EL (cell line): ENCODE data around the gene CABP7.

Experiments
- DNase-seq: peaks from one replicate; pipeline ENCODE4 v3.0.0-alpha.2; 2016

Gene CABP7

DNA sequence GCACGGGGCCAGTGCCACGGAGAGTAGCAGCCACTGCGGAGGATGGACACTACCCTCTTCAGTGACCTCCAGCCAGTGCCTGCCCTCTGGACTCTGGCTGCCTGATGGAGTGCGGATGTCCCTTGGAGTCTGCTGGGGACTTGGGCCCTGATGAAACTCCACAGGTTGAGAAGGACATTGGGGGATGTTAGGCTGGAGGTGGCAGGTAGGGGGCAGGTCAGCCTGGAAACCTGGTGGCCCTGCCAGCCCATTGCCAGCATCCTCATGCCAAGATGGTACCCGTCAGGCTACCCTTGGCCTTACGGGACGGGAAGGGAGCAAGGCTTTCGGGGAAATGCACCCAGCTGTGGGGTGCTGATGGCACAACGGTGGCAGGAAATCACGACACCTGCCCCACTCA, 4.0 kb downstream of the CABP7 start:
- no peak for DNase-seq

DNA sequence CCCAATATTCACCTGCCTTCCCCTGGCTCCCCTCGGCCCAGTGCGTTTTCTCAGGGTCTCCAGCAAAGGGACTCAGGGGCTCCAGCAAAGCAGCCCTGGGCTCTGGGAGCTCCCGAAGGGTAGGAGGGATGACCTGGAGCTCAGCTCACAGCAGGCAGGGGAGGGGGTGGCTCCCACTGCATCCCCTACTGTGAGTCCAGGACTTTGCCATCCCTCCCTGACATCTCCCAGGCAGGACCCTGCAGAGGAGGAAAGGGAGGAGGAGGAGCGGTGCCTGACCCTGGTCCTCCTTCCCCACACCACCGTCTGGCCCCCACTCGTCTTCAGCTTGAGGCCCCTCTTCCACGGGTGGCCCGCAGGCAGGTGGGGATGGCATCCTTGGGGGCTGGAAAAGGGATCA, 5.0 kb downstream of the CABP7 start:
- no peak for DNase-seq

DNA sequence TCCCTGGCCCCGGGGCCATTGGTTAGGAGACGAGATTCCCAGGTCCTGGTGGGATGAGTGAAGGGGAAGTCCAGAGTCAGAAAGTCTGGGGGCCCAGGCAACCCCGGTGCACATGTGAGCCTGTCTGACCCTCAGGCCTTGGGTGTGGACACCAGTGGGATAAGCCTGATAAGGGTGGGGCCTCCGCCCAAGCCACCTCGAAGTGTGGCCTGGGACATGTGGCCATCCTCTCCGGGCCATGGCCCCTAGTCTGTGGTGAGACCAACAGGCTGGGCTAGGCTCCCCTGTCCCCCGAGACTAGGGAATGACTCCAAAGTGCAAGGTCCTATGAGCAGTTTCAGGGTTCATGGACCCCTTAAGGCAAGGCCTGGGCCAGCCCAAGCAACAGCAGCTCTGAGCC, 6.3 kb downstream of the CABP7 start:
- DNase-seq, result no peak

DNA sequence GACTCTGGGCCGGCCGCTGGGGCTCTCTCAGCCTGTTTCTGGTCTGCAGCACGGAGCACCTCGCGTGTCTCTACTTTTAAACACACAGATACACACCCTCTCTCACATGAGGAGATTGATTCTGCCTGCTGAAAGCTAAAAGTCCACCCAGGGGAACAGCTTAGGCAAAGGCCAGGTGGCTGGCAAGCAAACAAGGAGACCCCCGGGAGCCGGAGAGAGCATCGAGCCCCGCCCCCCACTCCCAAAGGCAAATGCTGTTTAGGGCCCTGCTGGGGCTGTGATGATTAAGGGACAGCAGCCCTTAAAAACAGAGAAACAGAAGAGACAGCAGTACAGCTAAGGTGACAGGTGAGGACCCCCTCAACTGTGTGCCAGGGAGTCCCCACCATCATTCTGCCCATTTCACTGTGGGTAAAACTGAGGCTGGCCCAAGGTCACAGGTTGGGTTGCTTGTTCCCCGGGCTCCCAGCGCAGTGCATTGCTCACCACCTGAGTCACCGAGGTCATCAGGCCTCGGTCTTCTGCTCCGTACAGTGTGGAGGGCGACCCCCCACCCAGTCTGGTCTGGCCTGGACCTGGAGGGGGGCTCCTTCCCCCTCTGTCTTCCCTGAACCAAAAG, 6.8 kb downstream of the CABP7 start:
- DNase-seq, result peak; percentile 23

DNA sequence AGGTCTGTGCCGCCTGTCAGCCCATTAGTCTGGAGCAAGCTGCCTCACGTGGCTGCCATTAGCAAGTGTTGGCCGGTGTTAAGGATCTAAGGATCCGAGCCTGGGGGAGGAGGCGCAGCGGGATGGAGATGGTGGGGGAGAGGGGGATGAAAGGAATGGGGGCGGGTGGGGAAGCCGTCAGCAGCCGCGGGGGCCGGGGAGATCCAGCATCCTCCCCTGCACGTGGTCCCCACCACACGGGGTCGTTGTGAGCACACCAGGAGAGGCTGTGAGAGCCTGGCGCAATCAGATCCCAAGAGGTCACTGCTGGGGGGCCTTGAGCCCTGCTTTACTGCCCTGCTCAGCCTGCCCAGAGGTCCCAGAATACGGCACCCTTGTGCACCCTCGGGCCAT, 7.3 kb downstream of the CABP7 start:
- peak; percentile 50 for DNase-seq

DNA sequence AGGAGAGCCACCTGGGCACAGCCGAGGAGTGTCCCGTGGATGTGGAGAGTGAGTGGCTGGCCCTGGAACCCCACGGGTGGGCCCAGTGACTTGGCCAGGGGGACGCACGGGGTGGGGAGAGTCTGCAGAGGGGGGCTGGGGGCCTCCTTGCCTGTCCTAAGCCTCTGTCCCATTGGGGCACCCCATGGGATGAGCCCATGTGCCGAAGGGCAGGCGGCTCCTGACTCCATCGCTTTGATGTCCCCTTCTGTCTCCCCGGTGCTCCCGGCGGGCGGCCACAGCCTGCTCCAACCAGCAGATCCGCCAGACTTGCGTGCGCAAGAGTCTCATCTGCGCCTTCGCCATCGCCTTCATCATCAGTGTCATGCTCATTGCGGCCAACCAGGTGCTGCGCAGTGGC, 9.4 kb downstream of the CABP7 start:
- DNase-seq, result no peak

DNA sequence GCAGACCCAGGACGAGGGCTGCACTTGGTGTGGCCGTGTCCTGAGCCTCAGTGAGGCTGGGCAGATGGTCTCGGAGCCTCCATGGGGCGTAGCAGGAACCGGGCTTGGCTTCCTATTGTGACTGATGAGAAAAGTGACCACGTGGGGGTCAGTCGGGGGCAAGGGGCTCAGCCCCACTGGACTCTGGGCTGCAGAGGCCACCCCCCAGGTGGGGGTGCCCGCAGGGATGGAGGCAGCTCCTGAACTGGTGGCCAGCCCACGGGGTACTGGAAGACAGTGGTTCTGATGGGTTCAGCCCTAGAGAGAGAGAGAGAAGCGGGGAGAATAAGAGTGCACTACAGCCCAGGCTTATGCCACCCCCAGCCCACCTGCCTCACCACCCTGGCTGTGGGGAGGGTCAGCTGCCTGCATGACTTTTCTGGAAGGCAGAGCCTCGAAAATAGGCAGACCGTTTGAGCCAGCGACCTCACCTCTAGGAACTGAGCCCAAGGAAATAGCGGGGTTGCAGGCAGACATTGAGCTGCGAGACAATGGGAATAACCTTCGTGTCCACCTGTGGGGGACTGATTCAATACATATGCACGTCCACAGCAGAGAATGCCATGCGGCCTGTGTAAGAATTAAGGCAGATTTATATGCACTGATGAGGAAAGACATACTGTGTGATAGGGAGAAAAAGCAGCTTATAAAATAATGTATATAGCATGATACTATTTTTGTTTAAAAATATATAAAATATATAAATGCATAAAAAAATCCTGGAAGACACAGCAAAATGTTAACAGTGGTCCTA, 11.5 kb downstream of the CABP7 start:
- DNase-seq, result no peak

DNA sequence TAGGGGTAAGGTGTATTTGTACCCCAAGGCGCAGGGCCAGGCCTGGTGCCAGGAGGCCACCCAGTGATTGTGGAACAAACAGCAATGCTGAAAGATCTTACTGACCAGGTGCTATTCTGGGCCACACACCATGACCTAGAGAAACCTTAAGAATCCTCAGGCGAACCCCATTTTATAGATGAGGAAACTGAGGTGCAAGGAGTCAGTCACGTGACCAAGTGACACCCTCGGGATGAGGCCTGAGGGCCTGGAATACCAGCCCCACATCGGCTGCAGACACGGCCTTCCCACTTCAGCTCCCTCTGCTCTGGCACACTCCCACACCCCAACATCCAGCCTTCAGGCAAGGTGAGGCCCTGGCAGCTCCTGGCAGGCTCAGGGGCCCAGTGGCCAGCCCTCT, 13.1 kb downstream of the CABP7 start:
- no peak for DNase-seq

DNA sequence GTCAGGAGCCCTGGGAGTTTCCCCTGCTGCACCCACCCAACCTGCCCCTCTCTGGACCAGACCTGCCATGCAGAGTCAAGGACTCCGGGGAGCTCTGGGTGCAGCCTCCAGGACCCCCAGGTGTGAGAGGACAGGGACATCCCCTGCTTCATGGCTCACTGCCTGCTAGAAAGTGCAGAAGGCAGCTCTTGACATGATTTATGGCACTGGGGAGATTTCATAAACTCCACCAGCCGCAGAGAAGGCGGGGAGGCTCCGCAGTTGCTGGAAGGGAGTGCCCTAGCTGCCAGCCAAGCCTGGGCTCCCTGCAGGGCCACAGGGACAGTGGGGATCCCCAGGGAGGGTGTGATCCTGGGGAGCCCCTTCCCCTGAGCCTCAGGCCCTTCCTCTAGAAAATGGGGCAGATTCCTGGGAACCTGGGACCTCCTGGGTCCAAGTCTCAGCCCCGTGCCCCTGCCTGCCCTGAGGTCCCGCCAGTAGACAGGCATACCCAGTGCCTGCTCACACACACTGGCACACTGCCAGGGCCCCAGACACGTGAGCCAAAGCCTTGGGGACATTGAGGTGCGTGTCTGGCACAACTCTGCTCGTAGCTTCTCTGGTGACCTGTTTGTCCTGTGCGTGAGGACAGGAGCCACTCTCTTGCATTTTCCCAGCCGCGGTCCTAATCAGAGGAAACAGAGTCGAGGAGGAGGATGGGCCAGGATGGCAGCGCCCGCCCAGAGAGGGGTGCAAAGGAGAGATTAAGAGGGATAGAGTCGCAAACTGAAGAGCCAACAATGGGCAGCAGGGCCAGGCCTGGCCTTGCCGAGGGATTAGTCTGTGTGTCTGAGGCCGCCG, 13.8 kb downstream of the CABP7 start:
- no peak for DNase-seq

DNA sequence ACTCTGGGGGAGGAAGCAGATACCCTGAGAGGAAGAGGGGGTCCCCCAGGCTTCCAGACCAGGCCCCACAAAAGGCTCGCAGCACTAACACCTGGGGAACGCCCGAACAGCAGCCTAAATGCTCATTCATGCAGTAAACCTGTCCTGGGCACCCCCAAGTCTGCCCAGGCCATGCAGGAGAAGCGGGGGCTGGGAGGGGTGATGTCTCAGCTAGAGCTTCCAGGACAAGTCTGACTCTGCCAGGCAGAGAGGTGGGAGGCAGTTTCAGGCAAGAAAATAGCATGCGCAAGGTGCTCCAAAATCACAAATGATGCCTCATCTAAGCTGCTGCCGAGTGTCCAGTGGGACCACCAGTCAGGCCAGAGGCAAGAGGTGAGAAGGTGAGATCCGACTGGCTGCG, 14.6 kb downstream of the CABP7 start:
- DNase-seq, result no peak

DNA sequence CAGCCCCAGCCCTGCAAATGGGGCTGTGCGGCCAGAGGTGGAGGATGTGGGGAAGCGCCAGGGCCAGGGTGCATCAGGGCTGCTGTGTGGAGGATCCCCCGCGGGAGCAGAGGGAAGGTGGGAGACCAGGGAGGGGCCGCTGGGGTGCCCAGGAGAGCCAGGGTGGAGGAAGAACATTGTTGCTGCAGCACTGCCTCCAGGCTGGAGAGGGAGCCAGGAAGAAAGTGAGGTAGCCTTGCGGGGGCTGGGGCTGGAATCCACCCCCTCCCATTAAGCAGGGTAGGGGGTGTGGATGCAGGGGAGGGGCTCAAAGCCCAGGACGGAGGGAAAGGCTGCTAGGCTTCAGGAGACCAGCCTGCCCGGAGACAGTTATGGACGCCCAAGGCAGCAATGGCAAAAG, 15.0 kb downstream of the CABP7 start:
- no peak for DNase-seq

DNA sequence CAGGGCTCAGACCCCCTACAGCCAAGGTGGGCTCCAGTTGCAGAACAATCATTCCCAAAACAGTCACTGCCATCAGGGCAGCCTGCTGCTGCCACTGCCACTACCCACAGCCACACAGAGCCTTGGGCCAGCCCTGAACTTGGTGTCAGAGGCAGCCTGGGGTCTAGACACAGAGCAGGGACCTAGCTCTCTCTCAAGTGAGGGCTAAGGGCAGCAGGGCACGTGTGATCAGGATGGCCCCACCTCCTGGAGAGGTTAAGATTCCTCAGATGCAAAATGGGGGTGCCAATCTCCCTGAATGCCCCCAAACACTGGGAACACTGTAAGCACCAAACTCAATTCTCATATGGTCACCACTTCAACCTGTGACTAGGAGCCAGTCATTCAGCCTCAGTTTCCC, 15.6 kb downstream of the CABP7 start:
- DNase-seq, result no peak

DNA sequence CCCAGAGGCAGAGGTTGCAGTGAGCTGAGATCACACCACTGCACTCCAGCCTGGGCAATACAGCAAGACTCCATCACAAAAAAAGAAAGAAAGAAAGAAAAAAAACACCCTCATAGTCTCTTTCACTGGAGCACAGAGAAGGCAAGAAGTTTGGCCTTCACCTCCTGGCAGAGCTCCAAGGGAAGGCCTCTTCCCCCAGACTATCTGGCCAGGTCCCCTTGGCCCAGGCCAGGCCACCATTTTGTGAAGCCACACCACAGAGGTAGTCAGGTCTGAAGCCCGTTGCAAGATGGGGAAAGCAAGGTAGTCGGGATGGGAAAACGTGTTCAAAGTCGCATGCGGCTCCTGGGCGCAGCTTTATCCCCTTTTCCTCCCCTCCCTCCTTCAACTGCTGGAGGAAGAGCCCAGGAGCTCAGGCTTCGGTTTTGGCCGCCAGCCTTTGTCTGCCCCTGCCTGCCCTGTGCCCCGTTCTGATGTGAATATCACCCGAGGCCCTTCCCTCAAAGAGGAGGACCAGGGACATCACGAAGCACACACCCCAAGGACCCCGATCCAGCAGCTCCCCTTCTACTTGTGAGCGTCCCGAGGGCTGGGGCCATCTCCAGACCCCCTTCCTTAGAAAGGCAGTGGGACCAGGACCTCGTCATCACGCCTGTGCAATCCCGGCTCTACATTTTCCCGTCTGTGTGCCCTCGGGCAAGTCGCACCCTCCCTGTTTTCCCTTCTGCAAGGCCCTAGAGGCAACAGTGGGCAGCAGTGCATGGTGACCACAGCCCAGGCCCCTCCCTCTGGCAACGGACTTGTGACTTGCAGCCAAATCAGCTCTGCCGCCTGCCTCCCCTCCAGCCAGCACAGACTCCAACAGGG, 17.7 kb downstream of the CABP7 start:
- no peak for DNase-seq

DNA sequence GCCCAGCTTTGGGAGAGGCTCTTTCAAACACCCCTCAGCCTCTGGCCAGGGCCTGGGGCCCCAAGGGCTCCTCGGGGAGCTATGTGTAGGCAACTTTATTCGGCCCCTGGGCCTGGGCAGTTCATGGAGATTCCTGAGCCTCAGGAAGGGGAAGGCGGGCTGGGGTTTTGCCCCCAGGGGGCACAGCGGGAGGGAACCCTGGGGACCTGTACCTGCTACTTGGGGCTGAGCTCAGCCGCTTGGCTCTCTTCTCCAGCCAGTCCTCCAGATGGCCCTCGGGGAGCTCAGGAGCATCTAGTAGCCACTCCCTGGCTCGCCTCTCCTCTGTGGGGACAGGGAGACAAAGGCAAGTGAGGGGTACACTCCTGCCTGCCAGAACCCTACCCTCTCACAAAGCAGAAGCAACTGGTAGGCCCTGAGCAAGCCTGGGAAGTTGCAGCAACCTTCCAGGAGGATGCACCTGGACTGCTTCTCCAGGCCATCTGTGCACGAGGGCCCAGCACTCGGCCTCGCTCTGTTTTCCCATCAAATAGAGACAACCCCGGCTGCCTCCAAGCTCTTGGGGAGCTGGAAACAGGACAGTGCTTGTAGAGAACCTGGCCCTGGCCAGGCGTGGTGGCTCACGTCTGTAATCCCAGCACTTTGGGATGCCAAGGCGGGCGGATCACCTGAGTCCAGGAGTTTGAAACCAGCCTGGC, 18.5 kb downstream of the CABP7 start:
- no peak for DNase-seq

DNA sequence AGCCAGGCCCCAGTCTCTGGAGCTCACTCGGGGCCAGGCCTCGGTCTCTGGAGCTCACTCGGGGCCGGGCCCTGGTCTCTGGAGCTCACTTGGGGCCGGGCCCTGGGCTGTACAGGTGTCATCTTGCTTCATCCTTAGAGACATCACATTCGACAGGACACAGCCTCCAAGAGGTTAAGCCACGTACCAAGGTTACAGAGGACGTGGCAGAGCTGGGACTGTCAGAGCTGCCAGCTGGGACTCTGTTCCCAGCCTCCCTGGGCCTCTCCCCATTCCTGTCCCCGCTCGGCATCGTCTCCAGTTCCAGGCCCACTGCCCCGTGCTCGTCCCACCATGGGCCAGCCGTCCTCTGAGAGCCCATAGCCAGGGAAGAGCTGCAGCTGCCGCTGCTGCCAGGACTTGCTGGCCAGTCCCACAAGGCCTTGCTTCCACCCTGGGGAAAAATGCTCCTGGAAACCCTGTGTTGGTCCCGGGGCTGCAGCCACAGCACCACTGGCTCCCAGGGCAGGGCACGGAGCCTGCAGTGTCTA, 19.6 kb downstream of the CABP7 start:
- DNase-seq, result no peak

DNA sequence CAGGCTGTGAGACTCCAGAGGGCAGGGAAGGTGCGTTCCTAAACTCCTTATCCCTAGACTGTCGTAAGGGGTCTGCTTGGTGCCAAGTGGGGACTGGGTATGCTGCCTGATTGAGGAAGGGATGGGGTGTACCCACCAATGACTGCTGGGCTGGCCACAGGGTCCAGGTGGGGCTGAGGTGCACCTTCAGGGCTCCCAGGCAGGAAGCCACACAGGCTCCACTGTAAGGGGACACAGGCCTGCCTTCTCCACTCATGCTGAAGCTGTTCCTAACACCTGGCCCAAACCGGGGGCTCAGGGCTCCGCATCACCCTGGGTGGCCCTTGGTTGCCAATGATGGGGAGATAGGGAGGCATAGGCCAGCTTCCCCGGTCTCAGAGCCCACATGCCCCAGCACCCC, 20.4 kb downstream of the CABP7 start:
- DNase-seq, result no peak

DNA sequence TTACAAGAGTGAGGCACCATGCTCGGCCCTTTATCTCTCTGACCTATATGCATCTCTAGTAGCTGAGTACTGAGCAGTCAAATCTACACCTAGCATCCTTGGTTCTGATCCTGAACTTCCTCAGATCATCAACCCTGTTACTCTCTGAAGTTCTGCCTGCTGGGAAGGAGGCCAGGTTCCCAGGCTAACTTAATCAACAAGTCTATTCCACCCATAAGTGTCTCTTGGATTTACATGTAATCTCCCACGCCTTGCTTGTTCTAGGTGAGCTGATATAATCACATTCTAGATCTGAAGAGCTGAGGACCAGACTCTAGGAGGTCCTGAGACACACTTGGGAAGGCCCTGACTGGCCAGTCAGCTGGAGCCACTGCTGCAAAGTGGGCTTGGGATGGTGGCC, 22.1 kb downstream of the CABP7 start:
- DNase-seq, result no peak

DNA sequence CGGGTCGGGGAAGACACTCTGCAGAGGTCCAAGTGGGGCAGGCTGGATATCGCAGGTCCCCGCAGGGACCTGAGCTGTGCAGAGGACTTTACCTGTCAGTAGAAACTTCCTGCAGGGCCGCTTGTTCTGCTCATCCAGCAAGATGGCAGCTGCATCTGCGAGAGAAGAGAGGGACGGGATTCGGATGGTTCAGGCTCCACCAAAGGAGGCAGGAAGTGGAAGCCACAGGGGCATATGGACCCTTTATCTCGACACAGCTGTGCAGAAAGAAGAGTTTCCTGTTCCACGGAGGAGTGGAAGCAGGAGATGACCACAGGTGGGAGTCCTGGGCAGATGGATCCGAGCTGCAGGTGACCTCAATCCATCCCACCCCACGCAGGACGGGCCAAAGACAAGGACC, 22.5 kb downstream of the CABP7 start:
- no peak for DNase-seq

DNA sequence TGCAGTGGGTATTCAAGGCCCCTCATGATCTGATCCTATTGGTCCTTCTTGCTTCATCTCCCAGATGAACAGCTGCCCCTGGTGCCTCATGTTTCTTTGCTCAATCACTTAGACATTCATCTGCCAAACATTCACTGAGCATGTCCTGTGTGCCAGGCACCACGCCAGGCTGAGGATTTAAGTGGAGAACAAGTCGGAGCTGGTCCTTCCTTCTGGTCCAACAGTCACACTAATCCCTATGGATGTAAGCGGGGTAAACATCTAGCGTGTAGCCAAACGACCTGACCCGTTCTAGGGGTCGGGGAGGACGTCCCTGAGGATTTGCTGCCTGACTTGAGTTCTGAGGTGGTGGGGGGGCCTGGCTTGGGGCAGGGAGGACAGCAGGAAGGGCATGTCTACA, 25.1 kb downstream of the CABP7 start:
- DNase-seq, result peak; percentile 47

DNA sequence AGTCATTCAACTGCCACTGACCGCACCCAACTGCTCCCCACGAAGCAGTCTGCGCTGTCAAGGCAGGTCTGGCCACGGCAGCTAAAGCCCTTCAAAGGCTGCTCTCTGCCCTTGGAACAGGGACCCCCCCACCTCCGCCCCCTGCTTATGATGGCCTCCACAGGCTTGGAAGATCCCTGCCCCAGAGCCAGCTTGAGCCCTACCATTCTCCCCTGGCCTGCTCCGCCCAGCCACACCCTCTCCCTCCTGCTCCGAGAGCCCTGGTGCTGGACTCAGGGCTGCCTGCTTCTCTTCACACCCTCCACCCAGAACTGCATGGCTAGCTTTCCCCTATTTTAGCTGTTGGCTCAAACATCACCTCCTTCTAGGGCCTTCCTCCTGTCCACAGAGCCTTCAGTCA, 28.0 kb downstream of the CABP7 start:
- no peak for DNase-seq

DNA sequence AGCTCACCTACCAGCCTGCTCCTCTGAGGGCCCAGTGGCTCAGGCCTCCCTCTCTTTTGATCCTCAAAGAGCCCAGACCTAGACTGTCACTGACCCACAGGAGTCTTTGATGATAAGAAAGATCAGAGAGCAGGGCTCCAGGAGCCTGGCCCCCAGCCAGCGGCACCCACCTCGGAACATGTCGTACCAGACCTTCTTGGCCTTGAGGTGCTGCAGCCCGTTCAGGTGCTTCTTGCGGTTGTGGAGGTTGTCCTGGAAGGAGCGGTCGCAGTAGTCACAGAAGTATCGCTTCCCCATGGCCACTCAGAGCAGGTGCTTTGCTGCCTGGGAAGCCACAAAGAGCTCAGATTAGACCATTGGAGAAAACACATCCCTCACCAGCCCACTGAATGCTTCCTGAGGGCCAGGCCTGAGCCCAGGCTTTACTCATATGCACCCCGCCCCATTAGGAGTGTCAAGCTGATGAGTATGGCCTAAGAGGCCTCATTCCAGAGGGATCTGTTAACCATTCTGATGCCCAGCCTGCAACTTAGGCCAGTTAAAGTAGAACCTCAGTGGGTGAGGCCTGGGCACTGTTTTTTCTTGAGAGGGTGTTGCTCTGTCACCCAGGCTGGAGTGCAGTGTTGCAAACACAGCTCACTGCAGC, 28.6 kb downstream of the CABP7 start:
- DNase-seq, result no peak

DNA sequence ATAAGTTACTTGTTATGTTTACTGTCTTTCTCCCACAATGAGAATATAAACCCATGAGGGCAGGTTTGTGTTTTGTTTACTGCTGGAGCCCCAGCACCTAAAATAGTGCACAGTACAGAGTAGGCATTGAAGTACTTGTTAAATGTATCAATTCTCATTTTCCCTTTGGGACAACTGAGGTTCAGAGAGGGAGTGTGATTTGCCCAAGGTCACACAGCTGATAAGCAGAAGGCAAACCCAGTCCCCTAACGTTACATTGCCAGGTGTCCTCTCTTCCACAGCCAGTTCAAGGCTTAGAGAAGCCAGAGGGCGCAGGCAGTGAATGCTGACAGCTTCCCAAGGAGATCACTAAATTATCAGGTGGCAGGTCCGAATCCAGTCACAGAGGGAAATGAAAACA, 30.2 kb downstream of the CABP7 start:
- no peak for DNase-seq
